CD8-positive, alpha-beta memory T cell (primary cell): ENCODE results near the gene BRD9. TPM values are rescaled to one million over a fixed set of nuclear protein-coding genes. Genes with fewer than 3 reads are reported as not detected.
"Not testable (repeated sequence)": the region's sequence is repeated elsewhere in the genome, so short reads cannot be mapped to it uniquely, and the experiment has no call there.

Source experiments
- CTCF ChIA-PET: fragments of 350-600 bp; sonication (Branson Sonifier 250); formaldehyde crosslinking; loops from one replicate; lab custom pipeline; 2021; ENCODE audit warnings: antibody characterized with exemption; lab: Charles Lee
- POLR2A ChIA-PET: fragments of 350-600 bp; sonication (Branson Sonifier 250); formaldehyde crosslinking; loops from one replicate; lab custom pipeline; 2021; ENCODE audit warnings: antibody characterized with exemption; lab: Charles Lee
- DNase-seq, 5 donors: peaks; one replicate each; pipeline versions ENCODE4 v3.0.0 to v3.0.0-alpha.2; 2020 to 2022; ENCODE audit warnings: mixed read lengths in 1 of 5
- H3K27ac ChIP-seq: one replicate; pipeline ENCODE4 v1.7.0; 2013; ENCODE audit warnings: low read depth, mild to moderate bottlenecking, low read length, moderate library complexity
- H3K27me3 ChIP-seq: 2 replicates; pipeline ENCODE4 v1.7.0; 2013; ENCODE audit warnings: low read length, mild to moderate bottlenecking; ENCODE audit not compliant: insufficient read depth, poor library complexity, severe bottlenecking
- H3K36me3 ChIP-seq: 2 replicates; pipeline ENCODE4 v1.7.0; 2013; ENCODE audit warnings: mild to moderate bottlenecking, low read length, moderate library complexity; ENCODE audit not compliant: insufficient read depth
- H3K4me1 ChIP-seq: 2 replicates; pipeline ENCODE4 v1.7.0; 2013; ENCODE audit warnings: mild to moderate bottlenecking, low read length, moderate library complexity; ENCODE audit not compliant: insufficient read depth
- H3K4me3 ChIP-seq: 2 replicates; pipeline ENCODE4 v1.7.0; 2013; ENCODE audit warnings: mild to moderate bottlenecking, low read length
- H3K9me3 ChIP-seq: 2 replicates; pipeline ENCODE4 v1.7.0; 2013; ENCODE audit warnings: mild to moderate bottlenecking, low read length
- H3K27ac Mint-ChIP-seq, 8 donors: one replicate each; pipeline ENCODE4 v1.8.0; 2020 to 2021; ENCODE audit warnings: mixed read lengths in 8 of 8, mild to moderate bottlenecking in 6 of 8, inconsistent platforms in 3 of 8, moderate library complexity in 3 of 8
- H3K27me3 Mint-ChIP-seq, 2 donors: one replicate each; pipeline ENCODE4 v1.8.0; 2020 to 2021; ENCODE audit warnings: mixed read lengths in 2 of 2, mild to moderate bottlenecking in 1 of 2, moderate library complexity in 1 of 2
- H3K36me3 Mint-ChIP-seq, 3 donors: one replicate each; pipeline ENCODE4 v1.8.0; 2020 to 2021; ENCODE audit warnings: mixed read lengths in 3 of 3, inconsistent platforms in 1 of 3, mild to moderate bottlenecking in 1 of 3
- H3K4me1 Mint-ChIP-seq, 3 donors: one replicate each; pipeline ENCODE4 v1.8.0; 2020 to 2021; ENCODE audit warnings: mixed read lengths in 3 of 3, inconsistent platforms in 1 of 3, mild to moderate bottlenecking in 1 of 3
- H3K4me3 Mint-ChIP-seq, 7 donors: one replicate each; pipeline ENCODE4 v1.8.0; 2020 to 2021; ENCODE audit warnings: mixed read lengths in 7 of 7, mild to moderate bottlenecking in 6 of 7, moderate library complexity in 4 of 7, inconsistent platforms in 2 of 7
- H3K9me3 Mint-ChIP-seq, 5 donors: one replicate each; pipeline ENCODE4 v1.8.0; 2020 to 2022; ENCODE audit warnings: mixed read lengths in 5 of 5, mild to moderate bottlenecking in 3 of 5, moderate library complexity in 2 of 5, inconsistent platforms in 1 of 5
- polyA plus RNA-seq: library from polyadenylated mRNA; unstranded; fragments of 300-500 nt; fragmentation: Illumina TruSeq; gene quantifications from one replicate; pipeline ENCODE4 v1.2.3, GENCODE V29; 2021
- total RNA-seq, 2 experiments: library from RNA; stranded (reverse); gene quantifications; one replicate each; pipeline ENCODE4 v1.2.3, GENCODE V29; 2021

Gene BRD9
- 10 to 100 TPM; 52.6 to 53.8 TPM for total RNA-seq
- 18.9 TPM for polyA plus RNA-seq

DNA sequence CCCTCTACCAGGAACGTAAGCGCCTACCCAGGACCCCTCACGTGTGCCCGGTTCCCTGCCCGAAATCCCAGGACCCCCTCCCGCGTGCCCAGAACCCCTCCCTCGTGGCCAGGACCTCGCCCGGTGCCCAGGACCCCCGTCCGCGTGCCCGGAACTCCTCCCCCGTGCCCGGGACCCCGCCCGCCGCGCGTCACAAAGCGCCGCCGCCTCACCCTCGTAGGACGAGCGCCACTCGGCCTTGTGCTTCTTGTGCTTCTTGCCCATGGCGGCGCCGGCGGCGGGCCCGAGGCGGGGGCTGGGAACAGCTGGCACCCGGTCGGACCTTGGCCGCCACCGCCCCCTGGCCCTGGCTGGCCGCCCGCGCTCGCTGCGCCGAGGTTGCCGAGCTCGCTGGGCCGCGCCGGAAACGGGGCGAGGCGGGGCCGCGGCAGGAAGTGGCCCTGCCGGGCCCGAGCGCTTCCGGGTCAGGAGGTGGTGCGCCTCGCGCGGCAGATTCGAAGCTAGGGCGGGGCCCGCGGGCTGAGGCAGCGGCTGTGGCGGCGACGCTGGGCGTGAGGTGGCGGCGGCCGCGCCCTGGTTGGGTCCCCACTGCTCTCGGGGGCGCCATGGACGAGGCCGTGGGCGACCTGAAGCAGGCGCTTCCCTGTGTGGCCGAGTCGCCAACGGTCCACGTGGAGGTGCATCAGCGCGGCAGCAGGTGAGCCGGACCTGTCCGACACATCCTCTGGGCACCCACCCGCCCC lies at the start of gene BRD9, which contains the start of gene TRIP13:
BRD9 (minus strand) TSS at position 408 of the 743 bp plus-strand sequence; CDS start at position 264, 144 bp downstream.
TRIP13 (plus strand) TSS at position 491 of the 743 bp plus-strand sequence; CDS start at position 606, 115 bp downstream.
- no peaks in the 10 kb centered on the region for H3K27me3 ChIP-seq
- peak within 1 kb of the TSS; percentile 90 for H3K27ac ChIP-seq
- Mint-ChIP-seq H3K4me3 (peak within 1 kb of the TSS; percentile 84 to 94 (median 87)), H3K36me3 (peaks cover 0 to 43% (median 11%) of the 10 kb centered on the region in 3 donors), H3K27me3 (peaks cover 0 to 2% of the 10 kb centered on the region in 2 donors), H3K27ac (peak within 1 kb of the TSS; percentile 74 to 96 (median 86)), H3K4me1 (peaks cover 19 to 40% (median 33%) of the 10 kb centered on the region in 3 donors), H3K9me3 (no peaks in the 10 kb centered on the region)
- H3K4me1 ChIP-seq, result peaks cover 24% of the 10 kb centered on the region
- ChIA-PET CTCF (interaction anchor here (2.3 to 2.6 kb wide), 2 partner anchors 10 to 223 kb away, joined by 8 to 9 read pairs; no protein-coding TSS in a partner anchor), POLR2A (interaction anchor here (0.6 kb wide), 1 partner anchor 234 kb away, joined by 4 read pairs; no protein-coding TSS in a partner anchor)
- no peaks in the 10 kb centered on the region for H3K9me3 ChIP-seq
- peak; percentile 76 to 89 (median 84) for DNase-seq
- peaks cover 17% of the 10 kb centered on the region for H3K36me3 ChIP-seq
- peak within 1 kb of the TSS; percentile 87 for H3K4me3 ChIP-seq

DNA sequence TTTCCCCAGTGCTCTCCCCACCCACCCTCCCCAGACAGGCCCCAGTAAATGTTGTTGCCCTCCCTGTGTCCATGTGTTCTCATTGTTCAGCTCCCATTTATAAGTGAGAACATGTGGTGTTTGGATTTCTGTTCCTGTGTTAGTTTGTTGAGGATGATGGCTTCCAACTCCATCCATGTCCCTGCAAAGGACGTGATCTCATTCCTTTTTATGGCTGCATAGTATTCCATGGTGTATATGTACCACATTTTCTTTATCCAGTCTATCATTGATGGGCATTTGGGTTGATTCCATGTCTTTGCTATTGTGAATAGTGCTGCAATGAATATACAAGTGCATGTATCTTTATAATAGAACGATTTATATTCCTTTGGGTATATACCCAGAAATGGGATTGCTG lies 48.1 kb upstream of the BRD9 start:
- H3K27me3 Mint-ChIP-seq, result peaks cover 25% of the 10 kb centered on the region in 2 donors
- CTCF ChIA-PET, H3K4me3 Mint-ChIP-seq: not testable (repeated sequence)

DNA sequence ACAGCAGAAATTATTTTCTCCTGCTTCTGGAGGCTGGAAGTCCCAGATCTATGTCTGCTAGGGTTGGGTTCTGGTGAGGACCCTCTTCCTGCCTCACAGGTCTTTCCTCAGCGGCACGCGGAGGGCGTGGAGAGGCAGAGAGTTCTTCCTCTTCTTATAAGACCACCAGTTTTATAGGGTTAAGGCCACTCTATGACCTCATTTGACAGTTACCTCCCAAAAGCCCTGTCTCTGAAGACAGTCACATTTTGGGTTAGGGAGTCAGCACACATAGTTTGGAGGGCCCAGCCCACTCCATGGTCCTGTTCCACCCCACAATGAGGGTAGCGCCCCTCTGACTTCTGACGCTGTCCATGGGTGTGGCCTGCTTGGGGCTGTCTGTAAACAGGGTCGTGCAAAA lies 46.8 kb upstream of the BRD9 start:
- CTCF ChIA-PET, result no interaction called here
- POLR2A ChIA-PET, result no interaction called here
- H3K4me1 Mint-ChIP-seq, result no peaks in the 10 kb centered on the region
- no peaks in the 10 kb centered on the region for H3K4me1 ChIP-seq
- no peaks in the 10 kb centered on the region for H3K27me3 ChIP-seq
- H3K27me3 Mint-ChIP-seq, result peaks cover 17 to 25% of the 10 kb centered on the region in 2 donors
- H3K36me3 ChIP-seq, result no peaks in the 10 kb centered on the region
- no peak overlapping the region for H3K27ac Mint-ChIP-seq
- H3K4me3 ChIP-seq, result no peak overlapping the region
- H3K36me3 Mint-ChIP-seq, result no peaks in the 10 kb centered on the region
- no peak for DNase-seq
- no peak overlapping the region for H3K27ac ChIP-seq
- H3K4me3 Mint-ChIP-seq, result no peak overlapping the region
- H3K9me3 Mint-ChIP-seq, result no peaks in the 10 kb centered on the region
- no peaks in the 10 kb centered on the region for H3K9me3 ChIP-seq

More for the DNA sequence above, 48.1 kb upstream of the BRD9 start:
- H3K4me3 ChIP-seq, H3K27ac Mint-ChIP-seq, H3K36me3 ChIP-seq, H3K4me1 Mint-ChIP-seq, H3K36me3 Mint-ChIP-seq, H3K4me1 ChIP-seq, DNase-seq, POLR2A ChIA-PET, H3K27ac ChIP-seq, H3K9me3 ChIP-seq, H3K27me3 ChIP-seq, H3K9me3 Mint-ChIP-seq: not testable (repeated sequence)

DNA sequence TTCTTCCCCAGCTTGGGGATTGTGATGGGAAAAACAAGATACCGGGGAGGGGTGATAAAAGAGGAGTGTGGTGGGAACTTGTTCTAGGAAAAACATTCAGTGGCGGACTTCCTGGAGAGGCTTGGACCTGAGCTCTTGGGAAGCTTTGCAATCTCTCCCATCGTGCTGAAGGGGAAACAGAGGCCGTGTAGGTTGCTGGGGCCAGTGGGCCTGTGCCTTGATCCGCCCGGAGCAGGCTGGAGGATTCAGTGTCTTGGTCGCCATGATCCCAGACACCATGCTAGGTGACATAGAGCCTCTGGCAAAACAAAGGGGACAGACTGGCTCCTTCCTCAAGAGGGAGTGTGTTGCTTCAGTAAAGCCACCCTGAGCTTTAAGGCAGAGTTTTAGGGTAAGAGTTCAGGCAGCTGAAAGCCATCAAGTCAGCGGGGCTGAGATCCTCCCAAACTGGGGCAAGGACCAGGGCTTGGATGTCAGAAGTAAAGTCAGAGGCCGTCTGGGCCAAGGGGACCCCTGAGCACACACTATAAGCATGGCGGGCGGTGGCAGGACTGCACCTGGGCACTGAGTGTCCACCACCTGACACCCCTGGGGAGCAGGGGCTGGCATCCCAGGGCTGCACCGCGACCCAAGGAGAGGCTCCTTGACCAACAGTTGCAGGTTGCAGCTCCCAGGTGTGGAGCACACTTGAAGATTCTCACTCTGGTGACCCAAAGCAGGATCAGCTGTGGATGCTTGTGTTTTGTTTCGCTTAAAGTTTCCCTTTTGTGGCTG lies 44.7 kb upstream of the BRD9 start:
- ChIA-PET CTCF (interaction anchor here (0.9 kb wide), 1 partner anchor 12 kb away, joined by 3 read pairs; no protein-coding TSS in a partner anchor), POLR2A (no interaction called here)
- H3K36me3 Mint-ChIP-seq, result no peaks in the 10 kb centered on the region
- no peaks in the 10 kb centered on the region for H3K36me3 ChIP-seq
- H3K4me1 ChIP-seq, result no peaks in the 10 kb centered on the region
- no peak overlapping the region for H3K27ac ChIP-seq
- no peaks in the 10 kb centered on the region for H3K9me3 Mint-ChIP-seq
- no peak overlapping the region for H3K4me3 ChIP-seq
- H3K9me3 ChIP-seq, result no peaks in the 10 kb centered on the region
- H3K4me1 Mint-ChIP-seq, result no peaks in the 10 kb centered on the region
- DNase-seq, result no peak
- peaks cover 6 to 13% of the 10 kb centered on the region in 2 donors for H3K27me3 Mint-ChIP-seq
- no peak overlapping the region for H3K27ac Mint-ChIP-seq
- H3K4me3 Mint-ChIP-seq, result no peak overlapping the region
- no peaks in the 10 kb centered on the region for H3K27me3 ChIP-seq

DNA sequence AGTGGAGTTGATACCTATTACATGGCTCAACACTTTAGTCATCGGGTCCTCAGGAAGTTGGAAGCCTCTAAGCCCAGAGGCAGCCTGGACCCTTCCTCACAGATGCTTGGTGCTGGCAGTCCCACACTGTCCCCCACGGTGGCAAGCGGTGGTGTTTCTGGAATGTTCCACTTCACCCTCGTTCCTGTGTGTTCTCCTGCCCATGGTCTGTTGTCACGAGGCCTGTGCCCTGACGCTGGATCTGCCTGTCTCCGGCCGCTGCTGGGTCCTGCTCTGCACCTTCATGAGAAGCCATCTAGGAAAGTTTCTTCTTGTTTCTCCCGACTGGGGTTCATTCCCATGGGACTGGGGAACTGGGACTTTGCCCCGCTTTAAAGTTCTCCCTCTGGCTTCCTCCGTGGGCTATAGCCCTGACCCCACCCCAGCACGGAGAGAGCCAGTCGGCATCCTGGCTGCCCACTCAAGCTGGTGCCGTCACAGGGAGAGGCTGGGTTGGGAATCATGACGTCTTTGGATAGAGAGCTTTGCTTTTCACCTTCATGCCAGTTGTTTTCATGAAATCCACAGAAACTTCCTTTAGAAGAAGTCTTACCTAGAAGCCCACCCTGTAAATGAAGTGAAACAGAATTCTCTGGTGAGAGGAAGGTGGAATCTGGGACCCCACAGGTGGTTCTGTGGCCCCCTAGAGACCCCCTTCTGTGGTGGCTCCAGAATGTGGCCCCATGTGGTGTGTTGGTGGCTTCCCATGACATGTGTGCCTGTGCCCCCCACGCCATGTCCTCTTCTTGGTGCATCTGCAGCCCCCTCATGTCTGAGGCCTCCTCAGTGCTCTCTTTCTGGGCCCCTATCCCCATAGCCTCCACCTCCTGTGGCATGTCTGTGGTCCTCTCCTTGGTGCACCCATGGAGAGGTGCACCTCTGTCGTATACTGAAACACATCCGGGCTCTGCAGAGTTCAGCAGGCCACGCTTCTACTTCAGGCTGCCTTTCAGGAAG lies 43.8 kb upstream of the BRD9 start:
- H3K27ac Mint-ChIP-seq, result peak overlapping the region in 1 of 8 donors; percentile 62
- H3K36me3 Mint-ChIP-seq, result no peaks in the 10 kb centered on the region
- ChIA-PET CTCF (interaction anchor here (0.9 kb wide), 1 partner anchor 13 kb away, joined by 3 read pairs; no protein-coding TSS in a partner anchor), POLR2A (no interaction called here)
- Histone ChIP-seq H3K27me3 (no peaks in the 10 kb centered on the region), H3K36me3 (no peaks in the 10 kb centered on the region), H3K4me1 (no peaks in the 10 kb centered on the region), H3K4me3 (no peak overlapping the region), H3K9me3 (no peaks in the 10 kb centered on the region), H3K27ac (no peak overlapping the region)
- no peaks in the 10 kb centered on the region for H3K9me3 Mint-ChIP-seq
- DNase-seq, result no peak
- peaks cover 4 to 9% of the 10 kb centered on the region in 2 donors for H3K27me3 Mint-ChIP-seq
- H3K4me3 Mint-ChIP-seq, result no peak overlapping the region
- no peaks in the 10 kb centered on the region for H3K4me1 Mint-ChIP-seq

DNA sequence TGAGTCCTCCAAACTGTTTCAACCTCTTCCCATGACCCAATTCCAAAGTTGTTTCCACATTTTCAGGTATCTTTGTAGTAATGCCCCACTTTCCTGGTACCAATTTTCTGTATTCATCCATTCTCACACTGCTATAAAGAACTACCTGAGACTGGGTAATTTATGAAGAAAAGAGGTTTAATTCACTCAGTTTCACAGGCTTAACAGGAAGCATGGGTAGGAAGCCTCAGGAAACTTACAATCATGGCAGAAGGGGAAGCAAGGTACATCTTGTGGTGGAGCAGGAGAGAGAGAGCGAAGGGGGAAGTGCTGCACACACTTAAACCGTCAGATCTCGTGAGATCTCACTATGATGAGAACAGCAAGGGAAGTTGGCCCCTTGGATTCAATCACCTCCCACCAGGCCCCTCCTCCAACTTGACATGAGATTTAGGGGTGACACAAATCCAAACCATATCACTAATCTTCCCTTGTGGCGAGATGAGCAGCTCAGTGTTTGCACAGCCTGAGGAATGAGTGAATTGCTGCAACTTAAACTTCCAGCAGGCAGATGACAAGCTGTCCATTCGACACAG lies 43.0 kb upstream of the BRD9 start:
- POLR2A ChIA-PET, result no interaction called here

DNA sequence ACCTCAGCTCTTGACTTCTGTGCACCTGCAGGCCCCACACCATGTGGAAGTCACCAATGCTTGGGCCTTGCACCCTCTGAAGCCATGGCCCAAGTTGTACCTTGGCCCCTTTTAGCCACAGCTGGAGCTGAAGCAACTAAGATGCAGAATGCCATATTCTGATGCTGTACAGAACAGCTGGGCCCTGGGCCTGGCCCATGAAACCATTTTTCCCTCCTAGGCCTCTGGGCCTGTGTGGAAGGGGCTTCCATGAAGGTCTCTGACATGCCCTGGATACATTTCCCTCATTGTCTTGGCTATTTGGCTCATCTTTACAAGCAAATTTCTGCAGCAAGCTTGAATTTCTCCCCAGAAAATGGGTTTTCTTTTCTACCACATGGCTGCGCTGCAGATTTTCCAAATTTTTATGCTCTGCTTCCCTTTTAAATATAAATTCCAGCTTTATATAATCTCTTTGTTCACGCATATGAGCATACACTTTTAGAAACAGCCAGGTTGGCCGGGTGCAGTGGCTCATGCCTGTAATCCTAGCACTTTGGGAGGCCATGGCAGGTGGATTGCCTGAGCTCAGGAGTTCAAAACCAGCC lies 41.9 kb upstream of the BRD9 start:
- H3K4me1 Mint-ChIP-seq, H3K4me1 ChIP-seq, POLR2A ChIA-PET, H3K4me3 Mint-ChIP-seq, H3K36me3 ChIP-seq, H3K27ac ChIP-seq, H3K4me3 ChIP-seq, H3K27ac Mint-ChIP-seq, H3K9me3 Mint-ChIP-seq, H3K36me3 Mint-ChIP-seq, DNase-seq, H3K27me3 ChIP-seq, H3K9me3 ChIP-seq: not testable (repeated sequence)
- CTCF ChIA-PET, result interaction anchor here (0.9 to 1.2 kb wide), 2 partner anchors 11 to 16 kb away, joined by 3 read pairs; no protein-coding TSS in a partner anchor
- H3K27me3 Mint-ChIP-seq, result peaks cover 2 to 14% of the 10 kb centered on the region in 2 donors

More for the DNA sequence above, 43.0 kb upstream of the BRD9 start:
- H3K27me3 Mint-ChIP-seq, result peaks cover 2 to 6% of the 10 kb centered on the region in 2 donors
- Histone ChIP-seq H3K36me3 (no peaks in the 10 kb centered on the region), H3K27ac (no peak overlapping the region), H3K27me3 (no peaks in the 10 kb centered on the region), H3K4me1 (no peaks in the 10 kb centered on the region), H3K4me3 (no peak overlapping the region), H3K9me3 (no peaks in the 10 kb centered on the region)
- H3K27ac Mint-ChIP-seq, result no peak overlapping the region
- no peak overlapping the region for H3K4me3 Mint-ChIP-seq
- no peak for DNase-seq
- CTCF ChIA-PET, result no interaction called here
- no peaks in the 10 kb centered on the region for H3K9me3 Mint-ChIP-seq
- H3K4me1 Mint-ChIP-seq, result no peaks in the 10 kb centered on the region
- H3K36me3 Mint-ChIP-seq, result no peaks in the 10 kb centered on the region
